Measurements from ENCODE around the gene ITK. TPM values are rescaled to one million over a fixed set of nuclear protein-coding genes. Genes with fewer than 3 reads are reported as not detected.

The ITK gene
- total RNA-seq, result 0.36 TPM
- long read RNA-seq, result 0 reads

- intact Hi-C loops (cut with micrococcal nuclease), result no loop called here
- Histone ChIP-seq H3K4me3 (no peak within 1 kb of the TSS), H3K27me3 (ENCODE audit: low read depth) (peaks cover 45% of the 10 kb centered on the region), H3K4me1 (no peaks in the 10 kb centered on the region), H3K36me3 (no peaks in the 10 kb centered on the region), H3K27ac (replicated peaks) (no peak within 1 kb of the TSS), H3K9me3 (replicated peaks) (peaks cover 5% of the 10 kb centered on the region)
- no peak for TF ChIP-seq CTCF (IDR thresholded peaks at IDR 0.05; ENCODE audit: borderline replicate concordance)
- no peak for DNase-seq
These were observed at the start of gene ITK for GRCh38 chr5:157180374-157181264. TSS of gene ITK (plus strand) at chr5:157180840. CDS start at chr5:157180978, 138 bp downstream.

GRCh38 chr5:157130925-157131324 is 49.7 kb upstream of the ITK start:
- intact Hi-C loops (cut with micrococcal nuclease), result no loop called here
- no peak for TF ChIP-seq CTCF (IDR thresholded peaks at IDR 0.05; ENCODE audit: borderline replicate concordance)
- Histone ChIP-seq H3K9me3 (replicated peaks) (no peaks in the 10 kb centered on the region), H3K4me3 (no peak overlapping the region), H3K36me3 (no peaks in the 10 kb centered on the region), H3K27ac (replicated peaks) (no peak overlapping the region), H3K4me1 (peaks cover 13% of the 10 kb centered on the region), H3K27me3 (ENCODE audit: low read depth) (no peaks in the 10 kb centered on the region)
- no peak for DNase-seq

GRCh38 chr5:157132281-157132612 is 48.4 kb upstream of the ITK start:
- H3K27me3 ChIP-seq (ENCODE audit: low read depth), result no peaks in the 10 kb centered on the region
- no peak overlapping the region for H3K4me3 ChIP-seq
- no peak for TF ChIP-seq CTCF (IDR thresholded peaks at IDR 0.05; ENCODE audit: borderline replicate concordance)
- H3K9me3 ChIP-seq (replicated peaks), result no peaks in the 10 kb centered on the region
- no peak for DNase-seq
- intact Hi-C loops (cut with micrococcal nuclease), result no loop called here
- peaks cover 4% of the 10 kb centered on the region for H3K36me3 ChIP-seq
- no peak overlapping the region for H3K27ac ChIP-seq (replicated peaks)
- H3K4me1 ChIP-seq, result peaks cover 13% of the 10 kb centered on the region

- Histone ChIP-seq H3K36me3 (peaks cover 24% of the 10 kb centered on the region), H3K27ac (replicated peaks) (no peak overlapping the region), H3K4me3 (no peak overlapping the region), H3K4me1 (peaks cover 35% of the 10 kb centered on the region), H3K9me3 (replicated peaks) (no peaks in the 10 kb centered on the region), H3K27me3 (ENCODE audit: low read depth) (no peaks in the 10 kb centered on the region)
- intact Hi-C loops (cut with micrococcal nuclease), result no loop called here
- no peak for DNase-seq
- TF ChIP-seq CTCF (IDR thresholded peaks at IDR 0.05; ENCODE audit: borderline replicate concordance), result no peak
These were observed 42.9 kb upstream of the ITK start for GRCh38 chr5:157137691-157138090.

- Histone ChIP-seq H3K36me3 (peaks cover 18% of the 10 kb centered on the region), H3K27me3 (ENCODE audit: low read depth) (no peaks in the 10 kb centered on the region), H3K9me3 (replicated peaks) (no peaks in the 10 kb centered on the region), H3K4me1 (peaks cover 31% of the 10 kb centered on the region), H3K27ac (replicated peaks) (peak within 1 kb of the TSS; percentile 98), H3K4me3 (peak within 1 kb of the TSS; percentile 98)
- no peak for TF ChIP-seq CTCF (IDR thresholded peaks at IDR 0.05; ENCODE audit: borderline replicate concordance)
- intact Hi-C loops (cut with micrococcal nuclease), result no loop called here
- peak; percentile 88 for DNase-seq
These were observed 38.1 kb upstream of the ITK start, which contains the start of gene MED7 for GRCh38 chr5:157142317-157143126. TSS of gene MED7 (minus strand) at chr5:157142865. CDS start at chr5:157139431, 3,434 bp downstream.

All from left ventricle myocardium inferior (tissue), 1 donor.